K562 (cell line): Measurements from ENCODE around the gene MOSPD3. TPM values are rescaled to one million over a fixed set of nuclear protein-coding genes. Genes with fewer than 3 reads are reported as not detected.

ENCODE experiments used
- ARID3B ChIP-seq: fragments of 250-450 bp; sonication (Bioruptor Pico); IDR thresholded peaks from 2 replicates; pipeline ENCODE4 v1.4.0; 2020; ENCODE audit warnings: borderline replicate concordance
- ATF7 ChIP-seq: fragments of 450-650 bp; IDR thresholded peaks from 2 replicates; pipeline ENCODE4 v1.7.1; 2014; ENCODE audit warnings: mild to moderate bottlenecking, moderate library complexity
- DNMT1 ChIP-seq: fragments of 450-650 bp; IDR thresholded peaks from 2 replicates; pipeline ENCODE4 v1.6.1; 2016; ENCODE audit warnings: antibody characterized with exemption, mild to moderate bottlenecking
- EHMT2 ChIP-seq: fragments of 450-650 bp; IDR thresholded peaks from 2 replicates; pipeline ENCODE4 v1.6.1; 2018; ENCODE audit warnings: antibody characterized with exemption
- FOXJ2 ChIP-seq: fragments of 200-800 bp; sonication (Bioruptor generic); IDR thresholded peaks from 2 replicates; pipeline ENCODE4 v1.6.1; 2016; ENCODE audit warnings: missing genetic modification characterization, missing compliant biosample characterization
- GTF3C2 ChIP-seq: IDR thresholded peaks from 3 replicates; pipeline ENCODE4 v1.6.1; 2011; ENCODE audit warnings: borderline replicate concordance, mild to moderate bottlenecking, moderate library complexity; ENCODE audit not compliant: insufficient read length; ENCODE audit errors: extremely low read depth
- HDGF ChIP-seq: fragments of 450-650 bp; IDR thresholded peaks from 2 replicates; pipeline ENCODE4 v1.6.1; 2016
- MLLT1 ChIP-seq, 2 experiments: fragments of 450-650 bp; IDR thresholded peaks; 2 replicates each; pipeline ENCODE4 v1.6.1; 2016
- MLX ChIP-seq, 2 experiments: fragments of 450-650 bp in 1 of 2; sonication (generic) in 1 of 2; formaldehyde crosslinking; conservative IDR thresholded peaks; 2 replicates each; pipeline versions ENCODE4 v1.4.0 to v1.8.1; 2020 to 2022; ENCODE audit warnings: mild to moderate bottlenecking in 1 of 2, missing genetic modification reagents in 1 of 2
- MTA3 ChIP-seq: fragments of 450-650 bp; formaldehyde crosslinking; IDR thresholded peaks from 2 replicates; pipeline ENCODE4 v1.6.1; 2017; ENCODE audit warnings: mild to moderate bottlenecking, borderline replicate concordance
- POLR2A ChIP-seq: fragments of 450-650 bp; conservative IDR thresholded peaks from 2 replicates; pipeline ENCODE4 v1.6.1; 2016
- POLR2AphosphoS2 ChIP-seq: IDR thresholded peaks from 2 replicates; pipeline ENCODE4 v1.6.1; 2012; ENCODE audit warnings: low read length, improper control_type of control experiment
- POLR3G ChIP-seq: IDR thresholded peaks from 2 replicates; pipeline ENCODE4 v1.6.1; 2011; ENCODE audit not compliant: insufficient read length, insufficient replicate concordance; ENCODE audit errors: extremely low read depth
- RAD21 ChIP-seq, 2 experiments: fragments of 250-450 bp in 1 of 2; fragments of 450-650 bp in 1 of 2; sonication (Bioruptor Pico) in 1 of 2; formaldehyde crosslinking in 1 of 2; IDR thresholded peaks in 1 of 2; conservative IDR thresholded peaks in 1 of 2; 2 replicates each; pipeline versions ENCODE4 v1.4.0 to v1.8.0; 2020 to 2022; ENCODE audit warnings: mild to moderate bottlenecking in 2 of 2, moderate library complexity in 1 of 2
- RNF219 ChIP-seq: fragments of 250-450 bp; sonication (Bioruptor Pico); IDR thresholded peaks from 2 replicates; pipeline ENCODE4 v1.5.0; 2022; ENCODE audit warnings: mild to moderate bottlenecking
- ZNF224 ChIP-seq: sonication (generic); formaldehyde crosslinking; IDR thresholded peaks from 2 replicates; pipeline ENCODE4 v1.8.0; 2022; ENCODE audit warnings: mild to moderate bottlenecking, missing genetic modification reagents
- ZNF431 ChIP-seq: sonication (generic); formaldehyde crosslinking; IDR thresholded peaks from 2 replicates; pipeline ENCODE4 v1.8.0; 2022; ENCODE audit warnings: mild to moderate bottlenecking, missing genetic modification reagents
- polyA plus RNA-seq, 8 experiments: library from polyadenylated mRNA; depleted of rRNA in 4 of 8; stranded (reverse) in 5 of 8; unstranded in 3 of 8; fragments of >200 nt; fragmentation: Nextera tagmentation in 2 of 8; fragmentation: Illumina TruSeq in 1 of 8; extraction: Ambion mirVana in 2 of 8; extraction: Trizol in 1 of 8; gene quantifications; 2 replicates each; pipeline versions ENCODE4 v1.2.1 to v1.2.3, GENCODE V29; 2011 to 2014; ENCODE audit warnings: inconsistent platforms in 1 of 8, missing spikeins in 1 of 8
- total RNA-seq, 7 experiments: library from RNA; depleted of rRNA in 6 of 7; stranded (reverse); fragments of >200 nt in 6 of 7; fragmentation: Illumina TruSeq in 2 of 7; extraction: Trizol in 2 of 7; gene quantifications; 2 replicates each; pipeline versions ENCODE4 v1.2.1 to v1.2.3, GENCODE V29; 2011 to 2021; ENCODE audit warnings: low replicate concordance in 1 of 7

MOSPD3 gene
- total and polyA plus RNA-seq, 9 of the 15 experiments (the other 6 are each of a cell fraction or from before 2014, with no cell fraction given), result 1.4 to 32.1 (median 7.3) TPM

GRCh38 chr7:100584683-100585510 lies 27.4 kb upstream of the MOSPD3 start (continued):
- TF ChIP-seq GTF3C2 (no peak), POLR3G (no peak), RAD21 (CRISPR knock-in tag; conservative IDR thresholded peaks at IDR 0.05 in 1 of 2, IDR thresholded peaks at IDR 0.05 in 1 of 2) (peak in 1 of 2 experiments; percentile 12; a peak in 1 of 4 replicates), ARID3B (CRISPR knock-in tag) (no peak), ZNF224 (0 out of 2 replicates have a peak, but pooled peaks have one; percentile 54), POLR2AphosphoS2 (no peak), MTA3 (peak; percentile 65; the same call in 1 of the 2 replicates), DNMT1 (no peak), ZNF431 (CRISPR knock-in tag) (no peak), MLX (CRISPR knock-in tag; conservative IDR thresholded peaks at IDR 0.05) (no peak), MLLT1 (IDR thresholded peaks at IDR 0.05) (no peak; a peak in 1 of 4 replicates), POLR2A (no peak), RNF219 (no peak), EHMT2 (no peak), HDGF (no peak; the same call in 1 of the 2 replicates), FOXJ2 (no peak), ATF7 (peak; percentile 81)
